Mesendoderm (in vitro differentiated cells): ENCODE data around the gene EXOSC5.

ENCODE experiments used
- DNase-seq: peaks from one replicate; pipeline ENCODE4 v3.0.0; 2013
- H2AK5ac ChIP-seq: 2 replicates; pipeline ENCODE4 v1.6.1; 2013; ENCODE audit warnings: low read length, inconsistent platforms
- H2BK120ac ChIP-seq: 2 replicates; pipeline ENCODE4 v1.6.1; 2013; ENCODE audit warnings: low read depth, mild to moderate bottlenecking, low read length, moderate library complexity, mixed read lengths
- H2BK15ac ChIP-seq: replicated peaks from 2 replicates; pipeline ENCODE4 v1.6.1; 2013; ENCODE audit warnings: low read depth, mild to moderate bottlenecking, moderate library complexity
- H2BK5ac ChIP-seq: 2 replicates; pipeline ENCODE4 v1.6.1; 2013; ENCODE audit warnings: low read length, inconsistent platforms
- H3K18ac ChIP-seq: 2 replicates; pipeline ENCODE4 v1.6.1; 2013; ENCODE audit warnings: mild to moderate bottlenecking, low read length, mixed read lengths
- H3K23ac ChIP-seq: one replicate; pipeline ENCODE4 v1.6.1; 2013; ENCODE audit warnings: low read length
- H3K27ac ChIP-seq: 2 replicates; pipeline ENCODE4 v1.5.1; 2013; ENCODE audit warnings: low read depth, mild to moderate bottlenecking, inconsistent platforms, low read length, moderate library complexity
- H3K27me3 ChIP-seq: 2 replicates; pipeline ENCODE4 v1.6.1; 2013; ENCODE audit warnings: low read length, control low read depth, mild to moderate bottlenecking, inconsistent platforms; ENCODE audit not compliant: insufficient read depth, poor library complexity
- H3K36me3 ChIP-seq: 2 replicates; pipeline ENCODE4 v1.6.1; 2013; ENCODE audit warnings: low read length, inconsistent platforms; ENCODE audit not compliant: control insufficient read depth, insufficient read depth
- H3K4ac ChIP-seq: one replicate; pipeline ENCODE4 v1.6.1; 2013; ENCODE audit warnings: low read depth, mild to moderate bottlenecking, low read length, moderate library complexity
- H3K4me1 ChIP-seq: 2 replicates; pipeline ENCODE4 v1.6.1; 2013; ENCODE audit warnings: low read depth, low read length, inconsistent platforms; ENCODE audit not compliant: control insufficient read depth
- H3K4me2 ChIP-seq: 2 replicates; pipeline ENCODE4 v1.6.1; 2013; ENCODE audit warnings: low read length
- H3K4me3 ChIP-seq: 2 replicates; pipeline ENCODE4 v1.5.1; 2013; ENCODE audit warnings: mild to moderate bottlenecking, low read length
- H3K56ac ChIP-seq: one replicate; pipeline ENCODE4 v1.6.1; 2013; ENCODE audit warnings: low read length
- H3K79me1 ChIP-seq: 2 replicates; pipeline ENCODE4 v1.6.1; 2013; ENCODE audit warnings: low read length, inconsistent platforms
- H3K79me2 ChIP-seq: 2 replicates; pipeline ENCODE4 v1.6.1; 2013; ENCODE audit warnings: mild to moderate bottlenecking, low read length; ENCODE audit not compliant: control insufficient read depth, insufficient read depth
- H3K9ac ChIP-seq: 2 replicates; pipeline ENCODE4 v1.6.1; 2013; ENCODE audit warnings: low read length, inconsistent platforms
- H4K5ac ChIP-seq: one replicate; pipeline ENCODE4 v1.6.1; 2013; ENCODE audit warnings: low read length
- H4K8ac ChIP-seq: one replicate; pipeline ENCODE4 v1.6.1; 2013; ENCODE audit warnings: low read depth, mild to moderate bottlenecking, control low read depth, low read length, moderate library complexity
- WGBS: extraction: QIAGEN DNeasy Blood & Tissue Kit; methylation state at CpG from one replicate; pipeline ENCODE4 v1.1.7; 2013; ENCODE audit warnings: low lambda C conversion rate, missing lambda C conversion rate; ENCODE audit not compliant: insufficient coverage; ENCODE audit errors: extremely low coverage; 5-methylcytosine and 5-hydroxymethylcytosine counted together

The EXOSC5 gene

GRCh38 chr19:41362143-41362847 lies 34.9 kb downstream of the EXOSC5 start:
- Histone ChIP-seq H3K4me2 (no peak overlapping the region), H3K4me1 (peaks cover 3% of the 10 kb centered on the region), H3K79me2 (no peaks in the 10 kb centered on the region), H3K9ac (no peak overlapping the region), H3K4ac (no peak overlapping the region), H4K8ac (no peak overlapping the region), H3K27me3 (no peaks in the 10 kb centered on the region), H2BK120ac (no peak overlapping the region), H2BK5ac (no peak overlapping the region), H4K5ac (no peak overlapping the region), H3K79me1 (peaks cover 4% of the 10 kb centered on the region), H2BK15ac (no peak overlapping the region), H3K36me3 (no peaks in the 10 kb centered on the region), H3K18ac (no peak overlapping the region), H3K56ac (no peak overlapping the region), H3K4me3 (no peak overlapping the region), H3K27ac (no peak overlapping the region), H2AK5ac (no peak overlapping the region), H3K23ac (no peak overlapping the region)
- no peak for DNase-seq
- no CpG with 5 or more reads among the region's 10 CpGs for WGBS

GRCh38 chr19:41359741-41360140 lies 37.4 kb downstream of the EXOSC5 start:
- Histone ChIP-seq H3K4me3 (no peak overlapping the region), H2BK5ac (no peak overlapping the region), H3K27me3 (no peaks in the 10 kb centered on the region), H3K79me1 (peaks cover 3% of the 10 kb centered on the region), H3K4me2 (no peak overlapping the region), H3K18ac (no peak overlapping the region), H4K5ac (no peak overlapping the region), H3K4ac (no peak overlapping the region), H3K36me3 (no peaks in the 10 kb centered on the region), H3K56ac (no peak overlapping the region), H3K27ac (no peak overlapping the region), H3K23ac (no peak overlapping the region), H2BK15ac (no peak overlapping the region), H3K79me2 (no peaks in the 10 kb centered on the region), H2AK5ac (no peak overlapping the region), H3K4me1 (peaks cover 2% of the 10 kb centered on the region), H3K9ac (no peak overlapping the region), H4K8ac (no peak overlapping the region), H2BK120ac (no peak overlapping the region)
- DNase-seq: no peak
- no CpG with 5 or more reads among the region's 1 CpG for WGBS

- Histone ChIP-seq H3K4me3 (no peak overlapping the region), H2AK5ac (no peak overlapping the region), H3K4ac (no peak overlapping the region), H3K79me2 (peaks cover 5% of the 10 kb centered on the region), H4K5ac (no peak overlapping the region), H3K27ac (no peak overlapping the region), H3K9ac (no peak overlapping the region), H2BK120ac (no peak overlapping the region), H3K27me3 (no peaks in the 10 kb centered on the region), H3K56ac (no peak overlapping the region), H3K23ac (no peak overlapping the region), H3K79me1 (peaks cover 3% of the 10 kb centered on the region), H2BK5ac (no peak overlapping the region), H3K18ac (no peak overlapping the region), H3K4me2 (no peak overlapping the region), H4K8ac (no peak overlapping the region), H3K36me3 (no peaks in the 10 kb centered on the region), H3K4me1 (no peaks in the 10 kb centered on the region), H2BK15ac (no peak overlapping the region)
- DNase-seq: no peak
- WGBS: no CpG with 5 or more reads among the region's 13 CpGs
Measured at GRCh38 chr19:41357746-41358145, 39.4 kb downstream of the EXOSC5 start.

- no peak overlapping the region for H3K4ac ChIP-seq
- H3K9ac ChIP-seq: no peak overlapping the region
- DNase-seq: no peak
- peaks cover 11% of the 10 kb centered on the region for H3K79me2 ChIP-seq
- H3K4me2 ChIP-seq: no peak overlapping the region
- H3K36me3 ChIP-seq: no peaks in the 10 kb centered on the region
- H4K5ac ChIP-seq: no peak overlapping the region
- no peak overlapping the region for H2AK5ac ChIP-seq
- H4K8ac ChIP-seq: no peak overlapping the region
- peak overlapping the region; percentile 30 for H3K56ac ChIP-seq
- H3K79me1 ChIP-seq: peaks cover 4% of the 10 kb centered on the region
- no peak overlapping the region for H2BK120ac ChIP-seq
- no peaks in the 10 kb centered on the region for H3K4me1 ChIP-seq
- no peak overlapping the region for H3K18ac ChIP-seq
- H3K27ac ChIP-seq: no peak overlapping the region
- H3K4me3 ChIP-seq: no peak overlapping the region
- H3K27me3 ChIP-seq: no peaks in the 10 kb centered on the region
- no peak overlapping the region for H2BK5ac ChIP-seq
- WGBS: no CpG with 5 or more reads among the region's 11 CpGs
- no peak overlapping the region for H3K23ac ChIP-seq
- H2BK15ac ChIP-seq: no peak overlapping the region
Measured at GRCh38 chr19:41356984-41357739, 40.0 kb downstream of the EXOSC5 start.

GRCh38 chr19:41355802-41356201 lies 41.4 kb downstream of the EXOSC5 start:
- H2BK120ac ChIP-seq: no peak overlapping the region
- no peak overlapping the region for H4K8ac ChIP-seq
- H2BK15ac ChIP-seq: no peak overlapping the region
- H2AK5ac ChIP-seq: no peak overlapping the region
- no peak overlapping the region for H3K23ac ChIP-seq
- H3K18ac ChIP-seq: no peak overlapping the region
- H3K27ac ChIP-seq: no peak overlapping the region
- H3K79me2 ChIP-seq: peaks cover 23% of the 10 kb centered on the region
- no peak overlapping the region for H3K4me2 ChIP-seq
- H3K27me3 ChIP-seq: no peaks in the 10 kb centered on the region
- H3K9ac ChIP-seq: no peak overlapping the region
- H2BK5ac ChIP-seq: no peak overlapping the region
- no peak overlapping the region for H3K56ac ChIP-seq
- no peak for DNase-seq
- no peaks in the 10 kb centered on the region for H3K36me3 ChIP-seq
- H3K4me1 ChIP-seq: no peaks in the 10 kb centered on the region
- WGBS: no CpG with 5 or more reads among the region's 3 CpGs
- no peak overlapping the region for H3K4me3 ChIP-seq
- no peak overlapping the region for H4K5ac ChIP-seq
- peaks cover 8% of the 10 kb centered on the region for H3K79me1 ChIP-seq
- H3K4ac ChIP-seq: no peak overlapping the region
